Sciatic nerve (tissue), 2 donors: Measurements from ENCODE around the gene AMY2A. TPM values are rescaled to one million over a fixed set of nuclear protein-coding genes. Genes with fewer than 3 reads are reported as not detected.
"Not testable (repeated sequence)": the region's sequence is repeated elsewhere in the genome, so short reads cannot be mapped to it uniquely, and the experiment has no call there.

ENCODE experiments used
- ATAC-seq: fragments of 200-7000 bp; cut with Tn5 transposase; one replicate; pipeline ENCODE4 v1.9.1; 2020; ENCODE audit warnings: mild to moderate bottlenecking, moderate library complexity
- DNase-seq: peaks from one replicate; pipeline ENCODE4 v3.0.0-alpha.2; 2020; ENCODE audit warnings: low spot score
- intact Hi-C: fragments of 100-400 bp; cut with DNase I; formaldehyde crosslinking; loops from one replicate; pipeline ENCODE4 v1.14.2; 2022
- total RNA-seq: library from RNA; stranded (reverse); fragmentation: NEBNext Ultra II Directional; extraction: Animal tissue kit (Norgen Biotek cat#: 25700); gene quantifications from one replicate; pipeline ENCODE4 v1.2.1, GENCODE V29; 2021
- donor health status: DM: no; HTN: no; CAD: no.
- donor health status: DM: no; HTN: no; CAD: no.

Gene AMY2A
- total RNA-seq: 1.5 TPM

GRCh38 chr1:103616994-103617477 lies at the start of gene AMY2A:
Gene AMY2A (plus strand): TSS chr1:103617427. CDS start chr1:103617441, 14 bp downstream.
- DNase-seq, intact Hi-C loops, ATAC-seq: not testable (repeated sequence)

- intact Hi-C loops: no loop called here
- ATAC-seq: no peak
- no peak for DNase-seq
Observed at GRCh38 chr1:103569493-103569892, 47.7 kb upstream of the AMY2A start.

DNA sequence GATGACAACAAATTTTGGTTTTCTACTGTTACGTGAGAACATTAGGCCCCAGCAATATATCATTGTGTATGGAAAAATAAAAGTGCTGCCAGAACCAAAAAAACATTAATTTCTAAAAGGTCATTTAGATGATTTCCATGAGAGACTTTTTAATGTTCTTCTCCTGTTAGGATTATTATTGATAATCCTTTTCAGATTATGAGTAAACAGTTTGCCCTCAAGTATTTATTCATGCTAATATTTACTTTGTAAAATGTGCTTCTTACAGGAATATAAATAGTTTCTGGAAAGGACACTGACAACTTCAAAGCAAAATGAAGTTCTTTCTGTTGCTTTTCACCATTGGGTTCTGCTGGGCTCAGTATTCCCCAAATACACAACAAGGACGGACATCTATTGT lies 45.9 kb upstream of the AMY2A start, which contains the start of gene AMY2B:
Gene AMY2B, plus strand, starts transcription at position 301 of the 400 bp plus-strand sequence. Its CDS starts 14 bp downstream, at position 315.
- DNase-seq, intact Hi-C loops, ATAC-seq: not testable (repeated sequence)

DNA sequence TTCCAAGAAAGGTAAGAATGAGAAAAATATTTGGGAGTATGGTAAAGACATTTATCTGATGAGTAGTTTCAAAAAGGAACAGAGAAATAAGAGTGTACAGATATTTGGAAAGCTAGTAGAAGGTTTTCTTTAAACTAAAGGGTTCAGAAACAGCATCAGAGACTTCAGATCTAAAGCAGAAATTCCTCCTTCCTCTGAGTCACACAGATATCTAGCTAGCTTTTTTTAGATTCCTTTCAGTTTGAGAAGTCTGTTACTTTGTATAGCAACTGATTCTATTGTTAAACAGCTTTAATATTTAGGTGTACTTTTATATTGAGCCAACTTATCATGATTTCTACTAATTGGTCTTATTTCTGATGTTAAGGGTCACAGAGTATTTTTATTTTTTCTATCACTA lies 41.2 kb upstream of the AMY2A start:
- intact Hi-C loops: no loop called here

GRCh38 chr1:103576784-103577183 lies 40.4 kb upstream of the AMY2A start:
- ATAC-seq, intact Hi-C loops: not testable (repeated sequence)

More for the DNA sequence above, 41.2 kb upstream of the AMY2A start:
- ATAC-seq: no peak
- no peak for DNase-seq

DNA sequence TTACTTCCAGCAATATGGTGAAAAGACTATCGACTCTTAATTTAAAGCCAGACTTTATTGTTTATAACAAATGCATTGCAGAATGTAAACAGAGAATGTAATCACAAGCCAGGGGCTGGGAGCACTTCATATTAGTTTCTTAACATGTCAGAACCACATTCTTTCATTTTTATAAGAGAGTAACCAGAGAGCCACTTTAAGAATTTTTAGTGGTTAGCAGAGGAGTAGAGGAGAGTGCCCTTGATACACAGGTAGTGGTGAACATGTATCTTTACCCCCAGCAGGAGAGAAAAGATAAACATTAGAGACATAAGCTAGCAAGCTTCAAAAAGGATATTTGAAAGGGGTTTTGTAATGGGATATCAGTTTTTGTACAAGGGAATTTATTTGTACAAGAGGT lies 34.8 kb upstream of the AMY2A start:
- ATAC-seq (no peak), DNase-seq (no peak)
- intact Hi-C loops: no loop called here

More at GRCh38 chr1:103576784-103577183, 40.4 kb upstream of the AMY2A start:
- DNase-seq: not testable (repeated sequence)

- no peak for DNase-seq
- intact Hi-C loops: no loop called here
- ATAC-seq: no peak
Observed at GRCh38 chr1:103583887-103584286, 33.3 kb upstream of the AMY2A start.

GRCh38 chr1:103584537-103584936 lies 32.7 kb upstream of the AMY2A start:
- no peak for ATAC-seq
- intact Hi-C loops: no loop called here
- DNase-seq: no peak

DNA sequence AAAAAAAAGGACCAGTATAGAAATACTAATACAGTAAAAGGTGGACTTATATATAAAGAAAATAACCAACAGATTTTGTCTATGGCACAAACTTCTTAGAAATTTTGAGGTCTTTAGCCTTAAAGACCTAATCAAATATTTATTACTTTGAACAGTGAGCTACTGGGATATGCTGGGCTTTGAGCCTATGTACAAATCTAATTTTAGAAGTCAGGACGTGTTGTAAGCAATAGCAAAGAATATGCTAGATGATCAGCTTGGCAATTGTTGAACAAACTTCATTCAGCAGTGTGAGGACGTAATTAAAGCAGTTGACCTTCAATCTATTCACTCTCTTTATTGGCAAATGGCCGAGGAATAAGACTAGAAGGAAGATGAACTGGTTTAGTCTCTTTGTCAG lies 14.5 kb upstream of the AMY2A start:
- DNase-seq, ATAC-seq, intact Hi-C loops: not testable (repeated sequence)

GRCh38 chr1:103616362-103616761 lies 865 bp upstream of the AMY2A start:
- intact Hi-C loops: no loop called here
- ATAC-seq: no peak
- DNase-seq: no peak

- DNase-seq, intact Hi-C loops, ATAC-seq: not testable (repeated sequence)
Observed at GRCh38 chr1:103627436-103627835, 10.2 kb downstream of the AMY2A start.

DNA sequence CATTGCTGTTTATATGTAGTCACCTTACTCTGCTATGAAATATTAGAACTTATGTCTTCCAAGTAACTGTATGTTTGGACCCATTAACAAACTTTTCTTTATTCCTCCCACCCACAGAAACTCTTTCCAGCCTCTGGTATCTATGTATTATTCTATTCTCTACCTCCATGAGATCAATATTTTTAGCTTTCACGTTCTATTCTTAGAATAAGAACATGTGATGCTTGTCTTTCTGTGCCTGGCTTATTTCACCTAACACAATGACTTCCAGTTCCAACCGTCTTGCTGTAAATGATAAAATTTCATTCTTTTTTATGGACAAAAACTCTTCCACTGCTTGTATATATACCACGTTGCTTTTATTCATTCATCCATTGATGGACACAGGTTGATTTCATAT lies 24.0 kb downstream of the AMY2A start:
- ATAC-seq, DNase-seq, intact Hi-C loops: not testable (repeated sequence)

GRCh38 chr1:103643908-103644307 lies 26.7 kb downstream of the AMY2A start:
- DNase-seq, intact Hi-C loops, ATAC-seq: not testable (repeated sequence)

- intact Hi-C loops, DNase-seq, ATAC-seq: not testable (repeated sequence)
Observed at GRCh38 chr1:103650305-103650704, 33.1 kb downstream of the AMY2A start.

DNA sequence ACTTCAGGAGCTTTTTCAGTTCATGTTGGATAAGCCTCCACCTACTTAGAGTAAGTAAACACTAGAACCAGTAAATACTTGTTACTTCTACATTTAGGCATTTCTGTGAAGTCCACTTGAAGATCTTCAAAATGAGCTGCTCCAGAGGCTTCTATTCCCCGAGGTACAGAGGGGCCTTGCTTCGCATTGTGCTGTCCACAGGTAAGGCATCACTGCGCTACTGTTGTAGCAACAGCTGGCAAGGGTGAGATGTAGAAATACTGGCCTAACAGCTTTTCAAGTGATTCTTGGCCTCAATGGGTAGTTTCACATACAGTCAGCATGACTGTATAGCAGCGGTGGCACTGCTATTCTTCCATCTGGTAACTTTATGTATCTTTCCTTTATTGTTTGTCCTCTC lies 33.7 kb downstream of the AMY2A start:
- ATAC-seq, intact Hi-C loops: not testable (repeated sequence)

DNA sequence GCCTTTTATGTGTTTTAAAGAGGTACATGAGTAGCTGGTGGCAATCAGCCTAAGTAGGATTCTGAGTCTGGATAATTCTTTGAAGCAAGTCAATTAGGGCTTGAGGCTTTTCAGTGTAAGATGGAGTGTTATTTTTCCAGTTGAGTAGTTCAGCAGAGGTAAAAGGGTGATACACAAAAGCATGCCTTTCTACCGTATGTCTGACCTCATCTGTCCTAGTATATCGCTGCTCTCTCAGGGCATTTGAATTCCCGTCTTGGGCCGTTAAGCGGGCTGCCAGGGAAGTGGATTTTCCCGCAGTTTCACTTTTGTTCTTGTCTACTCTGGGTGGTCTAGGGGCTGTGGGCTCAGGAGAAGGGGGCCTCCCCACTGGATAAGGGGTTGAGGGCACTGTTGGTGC lies 36.9 kb downstream of the AMY2A start:
- intact Hi-C loops, ATAC-seq, DNase-seq: not testable (repeated sequence)

More for the DNA sequence above, 33.7 kb downstream of the AMY2A start:
- DNase-seq: not testable (repeated sequence)

GRCh38 chr1:103655460-103655859 lies 38.2 kb downstream of the AMY2A start, which contains the start of gene AMY1A:
Gene AMY1A (plus strand): TSS chr1:103655760. CDS start chr1:103656331, 571 bp downstream.
- intact Hi-C loops, DNase-seq, ATAC-seq: not testable (repeated sequence)
